HFF-Myc (cell line): Measurements from ENCODE around the gene BORA.
"Not testable (repeated sequence)": the region's sequence is repeated elsewhere in the genome, so short reads cannot be mapped to it uniquely, and the experiment has no call there.

ENCODE experiments used
- DNase-seq: peaks from one replicate; pipeline ENCODE4 v3.0.0-alpha.2; 2011; ENCODE audit warnings: low read depth; ENCODE audit errors: extremely low read depth
- H3K4me3 ChIP-seq: replicated peaks from 2 replicates; pipeline ENCODE4 v1.5.1; 2011; ENCODE audit warnings: low read depth, mild to moderate bottlenecking, control low read depth, low read length
- TF ChIP-seq, protein P1 (sequence below): IDR thresholded peaks from 2 replicates; pipeline ENCODE4 v1.5.1; 2012; ENCODE audit warnings: mild to moderate bottlenecking, low read depth, low read length, control low read depth; ENCODE audit errors: missing control alignments

The BORA gene

DNA sequence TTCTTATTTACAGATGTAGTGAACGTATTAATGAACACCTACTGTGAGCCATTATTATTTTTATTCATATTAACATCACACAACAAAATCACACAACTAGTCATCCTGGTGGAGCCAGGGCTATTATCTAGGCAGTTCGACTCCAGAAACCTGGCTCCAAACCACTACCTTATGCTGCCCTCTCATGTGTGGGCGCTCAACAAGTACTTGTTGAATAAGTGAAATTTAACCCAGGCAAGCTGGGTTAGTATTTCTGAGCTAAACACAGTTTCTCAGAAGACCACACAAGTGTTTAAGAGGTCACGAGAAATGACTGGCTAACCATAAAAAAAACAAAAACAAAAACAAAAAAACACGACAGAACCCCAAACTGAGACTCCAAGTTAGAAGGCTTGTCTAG, 33.9 kb upstream of the BORA start:
- no peak overlapping the region for H3K4me3 ChIP-seq
- TF ChIP-seq, protein P1, sequence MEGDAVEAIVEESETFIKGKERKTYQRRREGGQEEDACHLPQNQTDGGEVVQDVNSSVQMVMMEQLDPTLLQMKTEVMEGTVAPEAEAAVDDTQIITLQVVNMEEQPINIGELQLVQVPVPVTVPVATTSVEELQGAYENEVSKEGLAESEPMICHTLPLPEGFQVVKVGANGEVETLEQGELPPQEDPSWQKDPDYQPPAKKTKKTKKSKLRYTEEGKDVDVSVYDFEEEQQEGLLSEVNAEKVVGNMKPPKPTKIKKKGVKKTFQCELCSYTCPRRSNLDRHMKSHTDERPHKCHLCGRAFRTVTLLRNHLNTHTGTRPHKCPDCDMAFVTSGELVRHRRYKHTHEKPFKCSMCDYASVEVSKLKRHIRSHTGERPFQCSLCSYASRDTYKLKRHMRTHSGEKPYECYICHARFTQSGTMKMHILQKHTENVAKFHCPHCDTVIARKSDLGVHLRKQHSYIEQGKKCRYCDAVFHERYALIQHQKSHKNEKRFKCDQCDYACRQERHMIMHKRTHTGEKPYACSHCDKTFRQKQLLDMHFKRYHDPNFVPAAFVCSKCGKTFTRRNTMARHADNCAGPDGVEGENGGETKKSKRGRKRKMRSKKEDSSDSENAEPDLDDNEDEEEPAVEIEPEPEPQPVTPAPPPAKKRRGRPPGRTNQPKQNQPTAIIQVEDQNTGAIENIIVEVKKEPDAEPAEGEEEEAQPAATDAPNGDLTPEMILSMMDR, result no peak
- no peak for DNase-seq

DNA sequence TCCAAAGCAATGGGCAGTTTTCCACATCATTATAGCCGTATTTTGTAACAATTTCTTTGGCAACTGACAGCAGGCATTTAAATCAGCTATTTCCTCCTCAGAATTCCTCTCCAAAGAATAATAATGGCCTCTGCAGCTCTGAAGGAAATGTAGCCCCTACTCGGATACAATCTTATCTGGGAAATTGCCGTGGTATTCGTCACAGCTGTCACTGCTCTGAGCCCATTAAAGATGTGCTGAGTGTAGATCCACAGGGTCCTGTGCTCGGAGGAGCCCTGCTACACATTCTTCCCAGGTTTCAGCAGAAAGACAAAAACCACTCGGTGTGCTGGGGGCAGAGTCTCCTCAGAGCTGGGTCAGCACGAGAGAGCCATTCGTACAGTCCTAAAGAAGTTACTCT, 33.4 kb upstream of the BORA start:
- H3K4me3 ChIP-seq, result no peak overlapping the region
- TF ChIP-seq, protein P1, result no peak
- DNase-seq, result no peak

DNA sequence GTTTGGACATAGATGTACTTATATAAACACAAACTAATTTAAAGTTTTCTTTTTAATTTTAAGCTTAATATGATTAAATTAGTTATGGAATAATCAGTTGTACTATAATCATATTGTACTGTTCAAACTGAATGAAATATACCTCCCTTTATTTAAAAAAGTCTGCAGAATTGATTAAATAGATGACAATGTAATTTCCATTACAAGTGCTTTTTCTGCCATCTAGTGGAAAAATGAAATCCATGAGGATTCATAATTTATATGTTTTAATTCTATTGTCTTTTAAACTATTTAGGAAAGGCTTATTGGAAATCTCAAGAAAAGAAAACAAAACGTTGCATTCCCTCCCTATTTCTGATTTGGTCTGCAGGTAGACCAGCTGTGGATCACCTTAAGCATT, 31.1 kb upstream of the BORA start:
- DNase-seq, result no peak
- H3K4me3 ChIP-seq, result no peak overlapping the region
- TF ChIP-seq, protein P1, result peak; percentile 10

- DNase-seq, result no peak
- no peak overlapping the region for H3K4me3 ChIP-seq
- TF ChIP-seq, protein P1, result no peak
Measured at GRCh38 chr13:72698164-72698563, 29.6 kb upstream of the BORA start.

DNA sequence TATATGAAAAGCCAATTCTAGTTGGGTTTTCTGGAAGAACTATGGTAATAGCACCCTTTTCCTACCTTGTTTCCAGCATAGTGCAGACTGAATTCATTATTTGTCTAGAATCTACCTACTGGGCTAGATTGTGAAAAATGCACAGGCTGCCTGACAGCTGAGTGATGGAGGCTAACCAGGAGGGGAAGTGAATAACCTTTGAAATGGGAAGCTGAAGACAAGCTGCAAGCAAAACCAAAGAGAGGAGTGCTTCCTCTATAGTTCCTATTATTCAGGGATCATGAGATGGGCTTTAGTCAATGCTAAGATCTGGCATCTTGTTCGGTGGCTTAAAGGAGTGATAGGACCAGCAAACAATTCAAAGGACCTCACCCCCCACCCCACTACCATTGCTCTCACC, 27.2 kb upstream of the BORA start:
- TF ChIP-seq, protein P1, result no peak
- H3K4me3 ChIP-seq, result no peak overlapping the region
- no peak for DNase-seq

DNA sequence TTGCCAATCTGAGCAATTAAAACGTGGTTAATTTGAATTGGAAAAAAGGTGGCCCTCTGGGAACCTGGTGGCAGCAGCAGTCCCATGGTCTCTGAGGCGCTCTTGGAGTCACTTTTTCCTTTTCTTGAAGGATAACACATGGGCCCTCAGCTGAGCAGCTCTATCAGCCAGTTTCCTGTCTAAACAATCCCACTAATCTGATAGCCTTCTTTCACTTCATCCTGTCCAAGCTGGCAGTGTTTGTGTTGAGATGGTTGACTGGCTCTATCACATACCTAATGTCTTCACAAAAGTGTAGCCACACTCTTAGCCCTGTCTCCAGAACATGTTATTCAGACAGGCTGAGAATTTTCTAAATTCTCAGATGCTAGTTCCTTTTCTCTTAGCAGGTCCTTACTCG, 10.9 kb upstream of the BORA start:
- H3K4me3 ChIP-seq, result no peak overlapping the region
- TF ChIP-seq, protein P1, result no peak
- DNase-seq, result no peak

DNA sequence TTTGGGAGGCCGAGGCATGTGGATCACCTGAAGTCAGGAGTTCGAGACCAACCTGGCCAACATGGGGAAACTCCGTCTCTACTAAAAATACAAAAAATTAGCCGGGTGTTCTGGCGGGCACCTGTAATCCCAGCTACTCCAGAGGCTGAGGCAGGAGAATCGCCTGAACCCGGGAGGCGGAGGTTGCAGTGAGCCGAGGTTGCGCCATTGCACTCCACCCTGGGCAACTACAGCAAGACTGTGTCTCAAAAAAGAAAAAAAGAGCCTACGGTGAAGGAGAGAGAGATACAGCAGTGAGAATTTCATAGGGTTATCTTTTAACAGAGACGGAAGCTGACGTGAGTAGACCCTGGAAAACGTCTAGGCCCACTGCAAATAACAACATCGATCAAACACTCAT, 1.5 kb upstream of the BORA start:
- H3K4me3 ChIP-seq, result peak overlapping the region; percentile 95

More for the DNA sequence above, 1.5 kb upstream of the BORA start:
- DNase-seq, result not testable (repeated sequence)
